Measurements from ENCODE around the gene OGDHL.

DNA sequence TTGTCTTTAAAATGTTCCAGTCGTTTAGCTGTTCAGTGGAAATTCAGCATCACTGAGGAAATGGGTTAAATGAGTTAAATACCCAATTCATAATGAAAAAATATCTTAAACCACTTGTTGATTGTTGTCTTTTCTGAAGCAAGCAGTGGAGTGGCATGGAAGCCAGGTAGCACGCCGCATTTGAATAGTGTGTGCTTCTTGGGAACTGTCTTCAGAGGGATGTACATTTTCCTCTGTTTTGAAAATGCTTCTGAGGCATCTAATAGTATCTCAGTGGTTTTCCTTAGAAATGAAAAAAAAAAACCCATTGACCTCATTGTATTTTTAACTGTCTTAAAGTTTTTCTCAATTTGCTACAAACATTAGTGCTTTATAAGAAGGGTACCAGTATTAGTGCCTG, 54.5 kb downstream of the OGDHL start:
- TF ChIP-seq TAF1 (IDR thresholded peaks at IDR 0.05; ENCODE audit: borderline replicate concordance, low read depth, low read length) (no peak), POLR2A (IDR thresholded peaks at IDR 0.05; ENCODE audit: low read depth, low read length) (no peak), POLR2AphosphoS5 (IDR thresholded peaks at IDR 0.05; ENCODE audit: low read depth, low read length) (no peak)
